GM18499 (cell line): ENCODE measurements around the gene ZNF616.
"Not testable (repeated sequence)": the region's sequence is repeated elsewhere in the genome, so short reads cannot be mapped to it uniquely, and the experiment has no call there.

ENCODE experiments used
- ATAC-seq: cut with Tn5 transposase; IDR thresholded peaks from one replicate; pipeline ENCODE4 v1.9.1; 2021; ENCODE audit warnings: moderate number of reproducible peaks; ENCODE audit not compliant: insufficient read depth, unreplicated experiment

The ZNF616 gene

DNA sequence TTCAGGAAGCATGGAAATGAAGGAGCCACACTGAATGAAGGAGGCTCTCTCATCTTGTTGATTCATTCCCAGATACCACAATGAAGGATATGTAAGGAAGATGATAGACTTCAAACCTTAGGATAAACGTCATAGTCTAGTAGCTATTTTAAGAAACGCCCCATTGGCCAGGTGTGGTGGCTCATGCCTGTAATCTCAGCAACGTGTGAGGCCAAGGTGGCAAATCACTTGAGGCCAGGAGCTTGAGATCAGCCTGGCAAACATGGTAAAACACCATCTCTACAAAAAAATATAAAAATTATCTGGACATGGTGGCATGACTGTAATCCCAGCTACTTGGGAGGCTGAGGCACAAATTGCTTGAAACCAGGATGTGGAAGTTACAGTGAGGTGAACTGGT is 27.1 kb downstream of the ZNF616 start:
- ATAC-seq = no peak

GRCh38 chr19:52110780-52111179 is 29.0 kb downstream of the ZNF616 start:
- ATAC-seq = no peak

DNA sequence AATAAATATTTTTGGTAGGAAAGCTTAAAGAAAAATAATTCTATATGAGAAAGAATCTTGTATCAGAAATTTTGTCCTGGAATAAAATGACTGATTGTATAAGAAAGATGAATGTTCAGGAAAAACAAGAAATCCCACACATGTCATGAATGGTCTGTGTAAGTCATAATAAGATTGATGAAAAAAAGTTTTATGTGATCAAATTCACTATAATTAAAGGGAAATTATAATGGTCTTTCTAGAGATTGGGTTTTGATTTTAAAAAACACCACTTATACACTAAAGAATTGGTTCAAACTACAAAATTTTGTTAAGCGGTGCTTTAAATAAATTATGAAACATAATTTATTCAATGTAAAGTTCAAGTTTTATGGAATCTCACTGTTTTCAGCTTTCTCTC is 37.0 kb downstream of the ZNF616 start:
- ATAC-seq = no peak

- no peak for ATAC-seq
These were observed 37.7 kb downstream of the ZNF616 start for GRCh38 chr19:52101866-52102562.

DNA sequence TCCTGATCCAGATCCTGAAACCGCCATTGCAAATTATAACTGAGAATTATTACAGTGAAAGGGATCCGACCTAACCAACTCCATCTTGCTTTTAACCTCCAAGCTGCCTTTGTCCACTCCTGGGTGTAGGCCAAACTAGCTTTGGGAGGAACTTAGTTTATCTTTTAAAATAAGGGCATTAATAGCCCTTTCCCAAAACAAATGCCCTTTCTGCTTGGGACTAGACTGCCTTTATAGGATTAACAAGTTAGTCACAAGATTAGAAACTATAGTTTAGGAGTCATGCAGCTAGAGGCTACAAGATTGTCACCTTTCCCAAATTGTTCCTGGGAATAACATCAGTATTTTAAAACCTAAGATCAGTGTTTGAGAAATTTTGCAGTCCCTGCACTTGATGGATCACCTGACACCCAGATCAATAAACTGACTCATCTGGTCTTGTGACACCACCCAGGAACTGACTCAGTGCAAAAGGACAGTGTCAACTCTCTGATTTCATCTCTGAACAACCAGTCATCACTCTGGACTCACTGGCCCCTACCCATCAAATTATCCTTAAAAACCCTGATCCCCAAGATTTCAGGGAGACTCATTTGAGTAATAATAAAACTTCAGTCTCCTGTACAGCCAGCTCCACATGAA is 40.1 kb downstream of the ZNF616 start:
- no peak for ATAC-seq

DNA sequence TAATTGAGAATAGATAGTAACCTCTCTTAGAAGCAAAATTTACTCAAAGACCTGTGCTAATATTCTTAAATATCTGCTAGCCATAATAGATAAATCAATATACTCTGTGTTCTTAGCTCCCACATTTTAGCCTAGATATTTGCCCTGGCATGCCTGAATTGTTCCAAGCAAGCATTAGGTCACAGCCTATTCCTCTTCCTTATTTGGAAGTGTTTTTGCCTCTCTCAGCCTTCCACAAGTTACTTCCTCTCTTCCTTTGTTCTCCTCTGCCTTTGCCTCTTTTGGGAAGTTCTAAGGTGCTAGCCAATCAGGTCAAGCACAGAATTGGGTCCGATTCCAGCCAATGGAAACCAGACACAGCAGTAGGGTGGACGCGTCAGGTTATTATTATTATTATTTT is 43.3 kb downstream of the ZNF616 start:
- not testable (repeated sequence) for ATAC-seq

- no peak for ATAC-seq
These were observed 44.3 kb downstream of the ZNF616 start, which contains the start of gene ZNF841 for GRCh38 chr19:52095172-52096014. ZNF841 (minus strand) TSS chr19:52095765; CDS start chr19:52084801, 10,964 bp downstream.

GRCh38 chr19:52094526-52095130 is 45.1 kb downstream of the ZNF616 start:
- ATAC-seq = no peak

GRCh38 chr19:52086481-52086880 is 53.3 kb downstream of the ZNF616 start:
- no peak for ATAC-seq

GRCh38 chr19:52070496-52070895 is 69.2 kb downstream of the ZNF616 start:
- no peak for ATAC-seq

GRCh38 chr19:52069653-52070052 is 70.1 kb downstream of the ZNF616 start:
- no peak for ATAC-seq

GRCh38 chr19:52066258-52066863 is 73.4 kb downstream of the ZNF616 start:
- no peak for ATAC-seq

GRCh38 chr19:52065399-52065798 is 74.3 kb downstream of the ZNF616 start:
- ATAC-seq = no peak
